Mucosa of descending colon (tissue), 3 donors: ENCODE data around the gene GFRA4. TPM values are rescaled to one million over a fixed set of nuclear protein-coding genes. Genes with fewer than 3 reads are reported as not detected.

Experiments
- ATAC-seq: fragments of 200-7000 bp; cut with Tn5 transposase; one replicate; pipeline ENCODE4 v1.9.1; 2020; ENCODE audit warnings: mild to moderate bottlenecking, moderate library complexity
- DNase-seq, 3 donors: peaks; one replicate each; pipeline ENCODE4 v3.0.0-alpha.2; 2020
- H3K36me3 ChIP-seq: fragments of 200-600 bp; one replicate; pipeline ENCODE4 v1.8.0; 2021; ENCODE audit warnings: low read depth, mild to moderate bottlenecking
- H3K4me1 ChIP-seq: fragments of 200-600 bp; one replicate; pipeline ENCODE4 v1.8.0; 2021; ENCODE audit warnings: low read depth, mild to moderate bottlenecking
- H3K4me3 ChIP-seq: fragments of 200-600 bp; one replicate; pipeline ENCODE4 v1.8.0; 2021; ENCODE audit warnings: mild to moderate bottlenecking
- H3K9me3 ChIP-seq: fragments of 200-600 bp; one replicate; pipeline ENCODE4 v1.8.0; 2021; ENCODE audit warnings: mild to moderate bottlenecking
- CTCF ChIP-seq: fragments of 200-600 bp; IDR thresholded peaks from one replicate; pipeline ENCODE4 v1.8.0; 2022; ENCODE audit warnings: antibody characterized with exemption, mild to moderate bottlenecking
- intact Hi-C, 2 donors: fragments of 100-400 bp; cut with DNase I in 1 of 2; cut with micrococcal nuclease in 1 of 2; formaldehyde crosslinking; loops; one replicate each; pipeline versions ENCODE4 v1.11.0 to v1.11.1; 2022; cut with DNase I, micrococcal nuclease
- total RNA-seq, 3 donors: library from RNA; stranded (reverse); fragmentation: NEBNext Ultra II Directional in 2 of 3; extraction: Animal tissue kit (Norgen Biotek cat#: 25700) in 2 of 3; gene quantifications; one replicate each; pipeline versions ENCODE4 v1.2.1 to v1.2.4, GENCODE V29; 2021 to 2023
- donor health status: DM: no; HTN: no; CAD: no; lungs with moderate emphysema.
- donor health status: DM: no; HTN: no; CAD: no.
- donor health status: DM: no; HTN: yes; CAD: no.

The GFRA4 gene
- total RNA-seq, 3 donors from 2014 or later: not detected

DNA sequence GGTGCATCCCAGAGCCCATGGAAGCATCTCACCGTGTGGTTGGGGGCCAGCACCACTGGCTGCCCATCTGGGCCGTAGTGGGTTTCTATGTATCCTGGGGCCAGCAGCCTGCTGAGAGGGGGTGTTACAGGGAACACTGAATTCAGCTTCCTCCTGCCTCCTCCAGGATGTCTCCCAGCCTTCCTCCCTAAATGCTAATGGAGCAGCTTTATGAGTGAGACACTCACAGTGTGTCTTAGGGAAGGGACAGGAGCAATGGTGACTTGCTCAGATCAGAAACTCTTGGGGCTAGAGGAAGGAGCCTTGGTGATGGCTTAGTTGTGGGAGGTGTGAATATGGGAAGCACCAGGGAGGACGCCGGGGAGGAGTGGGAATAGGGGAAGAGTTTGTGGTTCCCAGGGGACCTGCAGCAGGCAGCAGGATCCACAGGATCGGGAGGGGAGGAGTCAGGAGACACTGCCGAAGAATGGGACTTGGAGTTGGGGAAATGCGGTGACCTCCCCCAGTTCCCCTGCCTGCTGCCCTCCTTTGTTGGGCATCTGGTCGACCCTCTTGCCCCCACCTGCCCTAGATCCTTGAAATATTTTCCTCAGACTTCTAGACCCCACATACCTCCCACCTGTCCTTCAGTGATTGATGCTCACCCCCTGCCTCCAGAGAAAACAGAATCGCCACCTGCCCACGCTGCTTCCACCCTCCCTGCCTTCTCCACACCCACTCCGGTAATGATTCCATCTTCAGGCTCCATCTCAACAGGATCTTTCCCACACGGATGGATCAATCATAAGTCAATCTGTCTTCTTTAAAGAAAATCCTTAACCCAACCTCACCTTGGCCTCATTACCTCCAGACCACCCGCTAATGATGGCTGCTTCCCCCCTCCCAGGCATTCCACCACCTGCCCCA, 12.0 kb upstream of the GFRA4 start:
- ATAC-seq: no peak
- no peak for DNase-seq
- TF ChIP-seq CTCF: no peak
- Histone ChIP-seq H3K4me3 (no peak overlapping the region), H3K4me1 (no peaks in the 10 kb centered on the region), H3K9me3 (no peaks in the 10 kb centered on the region), H3K36me3 (no peaks in the 10 kb centered on the region)
- intact Hi-C loops: loop anchor here (5.0 to 10.0 kb wide), 2 partner anchors 37 to 400 kb away; partner anchors contain the start of gene SIGLEC1 (in 2 of the 2)

DNA sequence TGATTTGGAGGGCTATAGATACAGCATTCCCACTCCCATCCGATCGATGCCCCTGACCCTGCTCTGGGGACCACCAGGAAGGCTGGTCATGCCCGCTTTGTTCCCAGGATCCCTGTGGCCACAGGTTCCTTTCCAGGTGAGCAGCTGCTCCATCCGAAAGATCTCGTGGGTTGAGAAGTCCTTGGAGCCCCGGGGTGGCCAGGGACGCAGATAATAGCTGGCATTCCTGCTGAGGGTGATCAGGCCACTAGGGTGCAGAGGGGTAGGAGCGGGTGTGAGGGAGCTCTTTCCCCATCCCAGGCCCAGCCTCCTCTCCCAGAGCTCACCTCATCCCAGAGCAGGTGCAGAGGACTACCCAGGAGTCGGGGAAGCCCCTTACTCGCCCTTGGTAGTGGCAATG, 11.2 kb upstream of the GFRA4 start:
- no peak for DNase-seq
- no peaks in the 10 kb centered on the region for H3K9me3 ChIP-seq
- no peak overlapping the region for H3K4me3 ChIP-seq
- TF ChIP-seq CTCF: no peak
- ATAC-seq: no peak
- intact Hi-C loops: loop anchor here in 1 of 2 donors (10.0 kb wide), 1 partner anchor 400 kb away; no protein-coding TSS in a partner anchor
- H3K4me1 ChIP-seq: no peaks in the 10 kb centered on the region
- H3K36me3 ChIP-seq: no peaks in the 10 kb centered on the region

- intact Hi-C loops: loop anchor here in 1 of 2 donors (10.0 kb wide), 1 partner anchor 401 kb away; no protein-coding TSS in a partner anchor
- no peaks in the 10 kb centered on the region for H3K9me3 ChIP-seq
- H3K4me1 ChIP-seq: no peaks in the 10 kb centered on the region
- H3K4me3 ChIP-seq: no peak overlapping the region
- no peak for TF ChIP-seq CTCF
- ATAC-seq (no peak), DNase-seq (no peak)
- no peaks in the 10 kb centered on the region for H3K36me3 ChIP-seq
Measured at GRCh38 chr20:3673221-3674070, 10.2 kb upstream of the GFRA4 start.

- intact Hi-C loops: loop anchor here in 1 of 2 donors (10.0 kb wide), 1 partner anchor 402 kb away; no protein-coding TSS in a partner anchor
- no peaks in the 10 kb centered on the region for H3K36me3 ChIP-seq
- TF ChIP-seq CTCF: no peak
Measured at GRCh38 chr20:3672547-3673171, 9.5 kb upstream of the GFRA4 start.

DNA sequence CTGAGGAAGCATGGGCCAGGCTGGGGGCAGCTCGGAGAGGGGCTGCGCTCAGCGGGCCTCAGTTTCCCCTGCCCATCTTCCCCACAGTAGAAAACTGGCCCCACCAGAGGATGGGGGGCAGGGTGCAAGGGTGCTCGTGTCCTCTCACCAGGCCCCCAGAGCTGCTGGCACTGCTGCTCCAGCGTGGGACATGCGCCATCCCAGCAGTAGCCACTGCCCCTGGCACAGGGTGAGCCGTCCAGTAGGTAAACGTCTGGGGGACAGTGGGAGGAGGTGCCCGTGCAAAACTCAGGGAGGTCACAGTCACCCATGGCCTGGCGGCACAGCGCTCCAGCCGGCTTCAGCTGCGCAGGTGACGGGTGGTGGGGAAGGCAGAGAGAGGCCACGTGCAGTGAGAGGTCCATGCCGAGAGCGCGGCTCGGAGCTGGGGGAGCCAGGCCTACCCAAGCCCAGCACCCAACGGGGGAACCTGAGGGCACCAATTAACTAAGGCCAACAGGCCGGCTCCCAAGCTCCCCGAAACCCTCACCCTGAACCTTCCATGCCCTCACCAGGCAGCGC, 8.9 kb upstream of the GFRA4 start:
- no peak for ATAC-seq

More at GRCh38 chr20:3672547-3673171, 9.5 kb upstream of the GFRA4 start:
- Histone ChIP-seq H3K4me3 (no peak overlapping the region), H3K9me3 (no peaks in the 10 kb centered on the region), H3K4me1 (no peaks in the 10 kb centered on the region)
- ATAC-seq (no peak), DNase-seq (no peak)

More for the DNA sequence above, 8.9 kb upstream of the GFRA4 start:
- Histone ChIP-seq H3K4me3 (no peak overlapping the region), H3K4me1 (no peaks in the 10 kb centered on the region), H3K36me3 (no peaks in the 10 kb centered on the region), H3K9me3 (no peaks in the 10 kb centered on the region)
- no peak for TF ChIP-seq CTCF
- intact Hi-C loops: loop anchor here in 1 of 2 donors (10.0 kb wide), 1 partner anchor 403 kb away; no protein-coding TSS in a partner anchor
- peak in 1 of 3 donors; percentile 36 for DNase-seq
